Peyer's patch (tissue), 4 donors: ENCODE data around the gene WDFY4.

Experiments used
- POLR2A ChIP-seq, 2 donors: fragments of 450-650 bp; IDR thresholded peaks; one replicate each; pipeline ENCODE4 v1.5.1; 2017; ENCODE audit warnings: antibody characterized with exemption in 2 of 2, mild to moderate bottlenecking in 2 of 2, moderate library complexity in 2 of 2
- TF ChIP-seq, protein P1 (sequence below), 6 experiments: fragments of 450-650 bp in 4 of 6; fragments of 200-600 bp in 2 of 6; sonication (generic) in 1 of 6; IDR thresholded peaks; one replicate each; pipeline ENCODE4 v1.5.1; 2017 to 2019; ENCODE audit warnings: antibody characterized with exemption in 6 of 6, mild to moderate bottlenecking in 3 of 6, moderate library complexity in 1 of 6

DNA sequence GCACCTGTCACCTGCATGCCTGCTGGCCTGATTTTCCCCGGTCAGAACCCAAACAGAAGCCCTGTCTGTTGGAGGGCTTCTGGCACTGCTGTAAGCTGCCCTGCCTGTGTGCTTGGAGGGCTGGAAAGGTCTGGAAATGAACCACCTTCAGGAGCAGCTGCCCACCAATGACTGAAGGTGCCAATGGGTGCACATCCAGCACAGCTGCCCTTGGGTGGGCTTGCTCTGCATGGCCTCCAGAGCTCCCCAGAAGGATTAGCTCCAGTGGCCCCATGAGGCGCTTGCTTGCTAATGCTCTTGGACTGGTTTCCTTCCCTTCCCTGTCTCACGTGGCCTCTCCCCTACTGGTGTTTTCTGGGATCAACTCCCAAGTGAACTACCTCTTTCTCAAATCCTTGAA, 43.2 kb downstream of the WDFY4 start:
- TF ChIP-seq, protein P1, sequence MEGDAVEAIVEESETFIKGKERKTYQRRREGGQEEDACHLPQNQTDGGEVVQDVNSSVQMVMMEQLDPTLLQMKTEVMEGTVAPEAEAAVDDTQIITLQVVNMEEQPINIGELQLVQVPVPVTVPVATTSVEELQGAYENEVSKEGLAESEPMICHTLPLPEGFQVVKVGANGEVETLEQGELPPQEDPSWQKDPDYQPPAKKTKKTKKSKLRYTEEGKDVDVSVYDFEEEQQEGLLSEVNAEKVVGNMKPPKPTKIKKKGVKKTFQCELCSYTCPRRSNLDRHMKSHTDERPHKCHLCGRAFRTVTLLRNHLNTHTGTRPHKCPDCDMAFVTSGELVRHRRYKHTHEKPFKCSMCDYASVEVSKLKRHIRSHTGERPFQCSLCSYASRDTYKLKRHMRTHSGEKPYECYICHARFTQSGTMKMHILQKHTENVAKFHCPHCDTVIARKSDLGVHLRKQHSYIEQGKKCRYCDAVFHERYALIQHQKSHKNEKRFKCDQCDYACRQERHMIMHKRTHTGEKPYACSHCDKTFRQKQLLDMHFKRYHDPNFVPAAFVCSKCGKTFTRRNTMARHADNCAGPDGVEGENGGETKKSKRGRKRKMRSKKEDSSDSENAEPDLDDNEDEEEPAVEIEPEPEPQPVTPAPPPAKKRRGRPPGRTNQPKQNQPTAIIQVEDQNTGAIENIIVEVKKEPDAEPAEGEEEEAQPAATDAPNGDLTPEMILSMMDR (IDR thresholded peaks at IDR 0.05): no peak
- no peak for TF ChIP-seq POLR2A (IDR thresholded peaks at IDR 0.05)
